ENCODE measurements around the gene RPS6KB1. TPM values are rescaled to one million over a fixed set of nuclear protein-coding genes. Genes with fewer than 3 reads are reported as not detected.
A peak's percentile ranks its signal among the peaks of the same experiment; 100 is the strongest.
"Not testable (repeated sequence)": the region's sequence is repeated elsewhere in the genome, so short reads cannot be mapped to it uniquely, and the experiment has no call there.

RPS6KB1 gene
- polyA plus RNA-seq, 1 donor: 51.1 TPM

GRCh38 chr17:59863616-59864015 is 29.3 kb upstream of the RPS6KB1 start:
- DNase-seq: no peak

- DNase-seq: no peak
Measured at GRCh38 chr17:59869941-59870218, 23.0 kb upstream of the RPS6KB1 start.

GRCh38 chr17:59870482-59870881 is 22.4 kb upstream of the RPS6KB1 start:
- no peak for DNase-seq

- no peak for DNase-seq
Measured at GRCh38 chr17:59872351-59872750, 20.6 kb upstream of the RPS6KB1 start.

- DNase-seq: not testable (repeated sequence)
Measured at GRCh38 chr17:59873414-59873813, 19.5 kb upstream of the RPS6KB1 start.

- DNase-seq: no peak
Measured at GRCh38 chr17:59874376-59874775, 18.5 kb upstream of the RPS6KB1 start.

- DNase-seq: no peak
Measured at GRCh38 chr17:59876107-59876506, 16.8 kb upstream of the RPS6KB1 start.

GRCh38 chr17:59877965-59878364 is 15.0 kb upstream of the RPS6KB1 start:
- no peak for DNase-seq

- no peak for DNase-seq
Measured at GRCh38 chr17:59878624-59879023, 14.3 kb upstream of the RPS6KB1 start.

GRCh38 chr17:59884861-59885260 is 8.1 kb upstream of the RPS6KB1 start:
- no peak for DNase-seq

GRCh38 chr17:59888145-59888750 is 4.7 kb upstream of the RPS6KB1 start:
- DNase-seq: no peak

GRCh38 chr17:59890720-59891119 is 2.2 kb upstream of the RPS6KB1 start:
- no peak for DNase-seq

GRCh38 chr17:59892251-59892923 is 534 bp upstream of the RPS6KB1 start:
- no peak for DNase-seq

- DNase-seq: peak; percentile 51
Measured at GRCh38 chr17:59893676-59894100, 767 bp downstream of the RPS6KB1 start.

- DNase-seq: no peak
Measured at GRCh38 chr17:59897090-59897489, 4.2 kb downstream of the RPS6KB1 start.

GRCh38 chr17:59899099-59899498 is 6.2 kb downstream of the RPS6KB1 start:
- no peak for DNase-seq

GRCh38 chr17:59901604-59902003 is 8.7 kb downstream of the RPS6KB1 start:
- no peak for DNase-seq

- no peak for DNase-seq
Measured at GRCh38 chr17:59903455-59903854, 10.5 kb downstream of the RPS6KB1 start.

GRCh38 chr17:59907467-59907866 is 14.5 kb downstream of the RPS6KB1 start:
- DNase-seq: no peak

GRCh38 chr17:59914274-59914854 is 21.4 kb downstream of the RPS6KB1 start:
- DNase-seq: peak; percentile 41

GRCh38 chr17:59916446-59916845 is 23.5 kb downstream of the RPS6KB1 start:
- no peak for DNase-seq

GRCh38 chr17:59920637-59921036 is 27.7 kb downstream of the RPS6KB1 start:
- not testable (repeated sequence) for DNase-seq

GRCh38 chr17:59930121-59930520 is 37.2 kb downstream of the RPS6KB1 start:
- not testable (repeated sequence) for DNase-seq

- DNase-seq: not testable (repeated sequence)
Measured at GRCh38 chr17:59930768-59931167, 37.8 kb downstream of the RPS6KB1 start.
